GM18520 (cell line): ENCODE data around the gene FGF12.
"Not testable (repeated sequence)": the region's sequence is repeated elsewhere in the genome, so short reads cannot be mapped to it uniquely, and the experiment has no call there.

Source experiments
- ATAC-seq: cut with Tn5 transposase; IDR thresholded peaks from one replicate; pipeline ENCODE4 v1.9.1; 2021; ENCODE audit not compliant: unreplicated experiment

Gene FGF12

DNA sequence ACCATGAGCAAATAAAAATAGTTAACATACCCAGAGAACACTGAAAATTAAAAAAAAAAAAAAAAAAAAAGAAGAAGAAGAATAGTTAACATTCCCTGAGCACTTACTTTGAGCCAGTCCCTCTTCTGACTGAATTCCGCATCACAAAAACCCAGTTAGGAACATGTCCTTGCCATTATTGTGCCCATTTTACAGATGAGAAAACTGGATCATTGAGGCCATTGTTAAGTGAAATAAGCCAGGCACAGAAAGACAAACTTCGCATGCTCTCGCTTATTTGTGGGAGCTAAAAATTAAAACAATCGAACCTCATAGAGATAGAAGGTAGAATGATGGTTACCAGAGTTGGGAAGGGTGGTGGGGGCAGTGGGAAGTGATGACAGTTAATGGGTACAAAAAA, 119.5 kb downstream of the FGF12 start:
- ATAC-seq, result no peak

- ATAC-seq, result no peak
Measured at GRCh38 chr3:192597913-192598312, 129.4 kb downstream of the FGF12 start.

- no peak for ATAC-seq
Measured at GRCh38 chr3:192597506-192597905, 129.8 kb downstream of the FGF12 start.

- ATAC-seq, result no peak
Measured at GRCh38 chr3:192578729-192579128, 148.6 kb downstream of the FGF12 start.

- ATAC-seq, result no peak
Measured at GRCh38 chr3:192577811-192578210, 149.5 kb downstream of the FGF12 start.

DNA sequence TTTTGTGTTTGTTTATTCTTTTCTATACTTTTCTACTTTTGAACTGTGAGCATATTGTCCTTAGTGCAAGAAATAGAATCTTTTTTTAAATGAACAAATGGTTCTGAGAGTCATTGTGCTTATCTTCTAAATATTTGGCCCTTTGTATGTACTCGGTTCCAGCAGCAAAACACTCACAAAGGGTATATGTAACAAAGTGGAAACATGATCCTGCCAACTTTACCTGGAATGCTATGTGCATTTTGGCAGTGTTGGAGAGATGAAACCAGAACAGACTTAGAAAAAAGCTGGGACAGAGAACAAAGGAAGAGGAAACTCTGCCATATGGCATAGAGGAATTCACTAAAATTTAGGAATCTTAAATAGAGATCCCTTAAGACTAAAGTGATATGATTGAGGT, 150.1 kb downstream of the FGF12 start:
- ATAC-seq, result no peak

GRCh38 chr3:192576704-192577103, 150.6 kb downstream of the FGF12 start:
- ATAC-seq, result not testable (repeated sequence)

DNA sequence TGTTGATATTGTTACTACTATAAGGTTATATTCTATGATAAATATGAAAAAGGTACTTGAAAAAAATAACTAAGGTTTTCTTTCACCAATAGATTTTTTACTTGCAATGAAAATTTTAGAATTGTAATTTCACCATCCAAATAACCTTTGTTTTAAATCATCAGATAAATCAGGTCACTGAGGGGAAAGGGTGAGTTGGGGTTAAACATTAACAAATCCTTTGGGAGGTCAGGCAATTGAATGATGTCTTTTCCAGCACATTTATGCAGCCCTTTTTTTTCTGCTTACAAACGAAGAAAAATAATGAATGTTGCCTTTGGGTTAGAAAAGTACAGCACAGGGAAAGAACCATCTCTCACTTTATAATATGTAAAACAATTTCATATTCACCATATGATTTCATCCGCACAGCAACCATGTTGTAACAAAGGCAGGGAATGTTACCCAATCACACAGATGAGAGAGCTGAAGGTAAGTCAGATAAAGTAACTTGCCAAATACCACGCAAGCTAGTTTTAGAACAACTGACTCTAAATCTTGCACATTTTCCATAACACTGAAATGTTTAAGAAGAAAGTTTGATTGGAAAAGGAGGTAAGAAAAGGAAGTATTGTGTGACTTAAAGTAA, 151.3 kb downstream of the FGF12 start:
- ATAC-seq, result no peak

DNA sequence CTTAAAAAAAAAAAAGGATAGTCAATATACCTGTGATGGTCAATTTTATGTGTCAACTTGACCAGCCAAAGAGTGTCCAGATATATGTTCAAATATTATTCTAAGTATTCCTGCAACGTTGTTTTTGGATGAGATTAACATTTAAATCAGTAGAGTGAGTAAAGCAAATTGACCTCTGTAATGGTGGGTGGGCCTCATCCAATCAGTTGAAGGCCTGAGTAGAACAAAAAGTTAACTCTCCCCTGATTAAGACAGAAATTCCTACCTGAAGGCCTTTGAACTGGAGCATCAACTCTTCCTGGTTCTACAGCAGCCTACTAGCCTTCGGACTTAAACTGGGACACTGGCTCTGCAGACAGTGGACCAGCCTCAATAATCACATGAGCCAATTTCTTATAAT, 154.1 kb downstream of the FGF12 start:
- no peak for ATAC-seq

GRCh38 chr3:192570821-192571791, 156.2 kb downstream of the FGF12 start:
- no peak for ATAC-seq

GRCh38 chr3:192570315-192570714, 157.0 kb downstream of the FGF12 start:
- no peak for ATAC-seq

DNA sequence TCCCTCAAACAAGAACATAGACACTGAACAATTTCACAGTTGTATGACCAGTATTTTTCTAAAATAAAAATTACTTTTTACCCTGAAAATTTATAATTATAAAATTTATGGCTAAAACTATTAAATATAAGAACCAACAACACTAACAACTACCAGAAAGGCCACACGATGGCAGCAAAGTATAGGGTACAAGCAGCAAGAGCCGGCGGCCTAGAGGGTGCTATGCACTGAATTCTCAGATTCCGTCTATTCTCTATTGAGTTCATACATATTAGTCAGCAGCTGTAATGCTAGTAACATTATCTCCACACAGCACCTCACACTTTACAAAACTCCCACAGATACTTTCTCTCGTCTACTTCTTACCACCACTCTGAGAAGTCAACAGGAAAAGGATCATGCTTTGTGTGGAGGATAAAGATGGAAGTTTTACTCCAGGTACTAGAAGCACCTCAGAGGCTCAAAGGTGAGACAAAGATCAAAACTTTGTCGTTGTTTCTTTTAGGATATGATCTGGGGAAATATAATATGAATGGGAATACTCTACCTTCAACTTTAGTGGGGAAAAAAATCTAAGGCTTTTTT, 160.5 kb downstream of the FGF12 start:
- ATAC-seq, result peak; percentile 77

GRCh38 chr3:192564611-192565010, 162.7 kb downstream of the FGF12 start:
- ATAC-seq, result no peak

GRCh38 chr3:192563417-192563816, 163.9 kb downstream of the FGF12 start:
- no peak for ATAC-seq

GRCh38 chr3:192553707-192554106, 173.6 kb downstream of the FGF12 start:
- no peak for ATAC-seq

- no peak for ATAC-seq
Measured at GRCh38 chr3:192550356-192550755, 177.0 kb downstream of the FGF12 start.

- no peak for ATAC-seq
Measured at GRCh38 chr3:192545333-192545732, 182.0 kb downstream of the FGF12 start.

DNA sequence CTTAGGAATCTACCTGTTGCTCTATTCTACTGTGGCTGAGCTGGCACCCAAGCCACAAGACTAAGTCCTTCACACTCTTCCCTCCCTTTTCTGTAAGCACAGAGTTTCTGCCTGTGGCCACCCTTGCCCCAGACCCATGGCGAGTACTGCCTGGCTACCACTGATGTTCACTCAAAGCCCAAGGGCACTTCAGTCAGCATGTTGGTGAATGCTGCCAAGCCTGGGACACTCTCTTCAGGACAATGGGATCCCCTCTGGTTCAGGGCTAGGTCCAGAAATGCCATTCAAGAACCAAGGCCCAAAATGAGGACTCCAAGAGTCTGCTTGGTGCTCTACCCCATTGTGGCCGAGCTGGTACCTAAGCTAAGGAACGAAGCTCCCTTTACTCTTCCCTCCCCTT, 184.2 kb downstream of the FGF12 start:
- ATAC-seq, result no peak

GRCh38 chr3:192516820-192517219, 210.5 kb downstream of the FGF12 start:
- no peak for ATAC-seq

DNA sequence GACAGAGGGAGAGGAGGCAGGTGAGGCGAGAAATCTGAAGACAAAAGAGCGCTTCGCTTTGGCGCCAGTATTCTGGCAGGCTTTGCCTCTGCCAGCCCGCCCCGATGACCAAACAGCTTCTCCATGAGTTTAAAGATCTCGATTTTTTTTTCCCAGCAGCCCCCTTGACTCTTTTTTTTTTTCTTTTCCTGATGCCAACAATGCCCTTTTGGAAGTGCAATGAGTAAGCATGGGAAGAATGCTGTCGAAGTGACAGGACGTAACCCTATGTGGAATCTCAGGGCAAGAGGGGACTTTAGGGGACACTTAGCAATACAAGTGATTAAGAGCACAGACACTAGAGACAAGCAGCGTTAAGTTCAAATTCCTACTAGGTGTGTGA, 211.7 kb downstream of the FGF12 start:
- ATAC-seq, result no peak

DNA sequence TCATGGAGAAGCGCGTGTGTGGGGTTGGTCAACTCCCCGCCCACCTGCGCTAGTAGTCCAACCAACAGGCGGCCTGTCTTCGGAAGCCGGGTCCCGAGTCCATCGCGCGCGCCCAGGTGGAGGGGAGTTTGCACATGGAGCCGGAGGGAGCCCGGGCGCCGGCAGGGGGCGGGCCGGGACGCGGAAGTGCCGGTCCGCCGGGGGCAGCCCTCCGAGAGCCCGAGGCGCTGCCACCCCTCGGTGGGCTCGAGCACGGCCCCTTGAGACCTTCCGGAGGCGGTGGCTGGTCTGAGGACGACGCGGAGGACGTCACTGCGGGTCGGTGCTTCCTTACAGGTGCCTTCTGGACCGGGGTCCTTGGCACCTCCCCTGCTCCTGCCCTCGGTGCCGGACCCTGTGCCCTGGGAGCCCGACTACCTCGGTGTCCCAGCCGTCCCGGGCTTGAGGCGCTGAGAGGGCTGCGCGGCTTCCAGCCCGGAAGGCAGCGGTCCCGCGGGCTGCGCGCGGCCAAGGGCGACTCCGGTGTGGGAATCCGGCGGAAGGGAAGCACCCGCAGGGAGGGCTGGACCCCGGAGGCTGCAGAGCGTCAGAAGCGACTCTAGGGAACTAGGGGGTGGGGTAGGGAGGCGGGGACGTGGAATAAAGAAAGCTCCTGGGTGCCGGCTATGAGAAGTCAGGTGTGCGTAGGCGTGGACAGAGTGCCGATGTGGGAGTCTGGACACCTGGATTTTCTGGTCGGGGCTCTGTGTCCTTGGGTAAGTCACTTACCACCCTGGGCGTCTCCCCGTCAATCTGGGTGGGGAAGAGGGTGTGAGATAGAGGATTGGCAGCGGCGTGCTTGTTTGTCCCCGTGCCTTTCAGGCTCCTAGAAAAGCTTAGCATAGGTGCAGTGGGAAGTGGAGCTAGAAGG, 212.3 kb downstream of the FGF12 start:
- no peak for ATAC-seq
